Neural cell (in vitro differentiated cells): Measurements from ENCODE around the gene WFIKKN1. TPM values are rescaled to one million over a fixed set of nuclear protein-coding genes. Genes with fewer than 3 reads are reported as not detected.

Source experiments
- H2AFZ ChIP-seq: fragments of 200-600, 300-800 bp; sonication (generic), shearing (Covaris generic); 2 replicates; pipeline ENCODE4 v1.6.0; 2014; ENCODE audit warnings: low read depth, mild to moderate bottlenecking, antibody characterized with exemption, low read length, moderate library complexity
- H3F3A ChIP-seq: fragments of 200-600 bp; shearing (Covaris generic); 2 replicates; pipeline ENCODE4 v1.6.1; 2016; ENCODE audit warnings: mild to moderate bottlenecking, moderate library complexity, mixed read lengths, antibody characterized with exemption, low read length; ENCODE audit not compliant: insufficient read depth, poor library complexity, severe bottlenecking
- H3K27ac ChIP-seq: fragments of 200-600, 300-800 bp; sonication (generic), shearing (Covaris generic); 2 replicates; pipeline ENCODE4 v1.5.1; 2014; ENCODE audit warnings: mild to moderate bottlenecking, low read length, moderate library complexity
- H3K27me3 ChIP-seq: fragments of 300-800, 200-600 bp; sonication (generic), shearing (Covaris generic); 2 replicates; pipeline ENCODE4 v1.6.0; 2014; ENCODE audit warnings: mild to moderate bottlenecking, low read depth, low read length, moderate library complexity; ENCODE audit not compliant: insufficient read depth
- H3K36me3 ChIP-seq: fragments of 300-800, 200-600 bp; sonication (generic), shearing (Covaris generic); 2 replicates; pipeline ENCODE4 v1.5.1; 2014; ENCODE audit warnings: mild to moderate bottlenecking, antibody characterized with exemption, low read length, moderate library complexity; ENCODE audit not compliant: insufficient read depth
- H3K4me2 ChIP-seq: fragments of 300-800, 200-600 bp; sonication (generic), shearing (Covaris generic); 2 replicates; pipeline ENCODE4 v1.6.0; 2014; ENCODE audit warnings: mild to moderate bottlenecking, low read length
- H3K4me3 ChIP-seq: fragments of 300-800, 200-600 bp; sonication (generic), shearing (Covaris generic); 2 replicates; pipeline ENCODE4 v1.5.1; 2014; ENCODE audit warnings: mild to moderate bottlenecking, low read length, moderate library complexity
- H3K79me2 ChIP-seq: fragments of 200-600 bp; shearing (Covaris generic); replicated peaks from 2 replicates; pipeline ENCODE4 v1.6.0; 2014; ENCODE audit warnings: mild to moderate bottlenecking, low read length, moderate library complexity; ENCODE audit not compliant: insufficient read depth
- H3K9ac ChIP-seq: fragments of 300-800, 200-600 bp; sonication (generic), shearing (Covaris generic); 2 replicates; pipeline ENCODE4 v1.6.1; 2016; ENCODE audit warnings: mild to moderate bottlenecking, low read length, mixed read lengths
- H3K9me2 ChIP-seq: fragments of 200-600 bp; shearing (Covaris generic); 2 replicates; pipeline ENCODE4 v1.6.1; 2016; ENCODE audit warnings: mild to moderate bottlenecking, low read length, mixed read lengths; ENCODE audit not compliant: insufficient read depth
- H3K9me3 ChIP-seq: fragments of 200-600, 300-800 bp; sonication (generic), shearing (Covaris generic); 2 replicates; pipeline ENCODE4 v1.6.1; 2016; ENCODE audit warnings: mild to moderate bottlenecking, mixed run types, low read length, moderate library complexity, mixed read lengths
- H4K20me1 ChIP-seq: fragments of 200-600 bp; shearing (Covaris generic); 2 replicates; pipeline ENCODE4 v1.6.1; 2016; ENCODE audit warnings: mild to moderate bottlenecking, mixed run types; ENCODE audit not compliant: insufficient read depth
- CTCF ChIP-seq: fragments of 450-650 bp; IDR thresholded peaks from 2 replicates; pipeline ENCODE4 v1.5.1; 2014; ENCODE audit warnings: antibody characterized with exemption, mild to moderate bottlenecking, moderate library complexity; ENCODE audit not compliant: poor library complexity, severe bottlenecking
- EP300 ChIP-seq: fragments of 450-650 bp; conservative IDR thresholded peaks from 2 replicates; pipeline ENCODE4 v1.6.1; 2014; ENCODE audit warnings: antibody characterized with exemption, mild to moderate bottlenecking, moderate library complexity; ENCODE audit not compliant: poor library complexity, severe bottlenecking
- EZH2 ChIP-seq: fragments of 200-600, 300-800 bp; shearing (Covaris generic), sonication (generic); IDR thresholded peaks from 2 replicates; pipeline ENCODE4 v1.6.1; 2014; ENCODE audit warnings: antibody characterized with exemption, low read length, borderline replicate concordance, mild to moderate bottlenecking; ENCODE audit not compliant: insufficient read depth, poor library complexity, severe bottlenecking
- MXI1 ChIP-seq: fragments of 450-650 bp; conservative IDR thresholded peaks from 2 replicates; pipeline ENCODE4 v1.6.1; 2014; ENCODE audit warnings: antibody characterized with exemption, mild to moderate bottlenecking; ENCODE audit not compliant: poor library complexity, severe bottlenecking
- POLR2AphosphoS5 ChIP-seq: IDR thresholded peaks from 2 replicates; pipeline ENCODE4 v1.6.1; 2012
- RAD21 ChIP-seq: fragments of 450-650 bp; conservative IDR thresholded peaks from 2 replicates; pipeline ENCODE4 v1.6.1; 2014; ENCODE audit warnings: antibody characterized with exemption, mild to moderate bottlenecking, moderate library complexity
- REST ChIP-seq: IDR thresholded peaks from 2 replicates; pipeline ENCODE4 v1.6.1; 2012; ENCODE audit warnings: borderline replicate concordance
- SMC3 ChIP-seq: fragments of 450-650 bp; conservative IDR thresholded peaks from 2 replicates; pipeline ENCODE4 v1.6.1; 2014; ENCODE audit warnings: antibody characterized with exemption, mild to moderate bottlenecking, moderate library complexity; ENCODE audit not compliant: poor library complexity
- TAF1 ChIP-seq: IDR thresholded peaks from 2 replicates; pipeline ENCODE4 v1.6.1; 2012; ENCODE audit warnings: low read depth
- polyA plus RNA-seq: library from polyadenylated mRNA; depleted of rRNA; stranded (reverse); fragments of >200 nt; gene quantifications from 2 replicates; pipeline ENCODE4 v1.2.3, GENCODE V29; 2014

The WFIKKN1 gene
- polyA plus RNA-seq, 1 donor from 2014 or later = 0.43 TPM

- Histone ChIP-seq H3K27ac (peak overlapping the region; percentile 95), H3K9me2 (no peaks in the 10 kb centered on the region), H3F3A (no peaks in the 10 kb centered on the region), H2AFZ (no peak overlapping the region), H3K79me2 (peaks cover 19% of the 10 kb centered on the region), H3K9me3 (no peaks in the 10 kb centered on the region), H4K20me1 (peaks cover 4% of the 10 kb centered on the region), H3K4me2 (peak overlapping the region; percentile 51), H3K4me3 (peak overlapping the region; percentile 97), H3K9ac (peak overlapping the region; percentile 92), H3K36me3 (no peaks in the 10 kb centered on the region), H3K27me3 (no peaks in the 10 kb centered on the region)
- TF ChIP-seq EP300 (no peak), EZH2 (no peak), TAF1 (no peak), POLR2AphosphoS5 (no peak), RAD21 (no peak), CTCF (no peak), SMC3 (no peak), REST (no peak), MXI1 (no peak)
Observed at GRCh38 chr16:588639-588888, 42.2 kb upstream of the WFIKKN1 start.

GRCh38 chr16:588889-589657 is 41.7 kb upstream of the WFIKKN1 start:
- Histone ChIP-seq H3F3A (no peaks in the 10 kb centered on the region), H3K79me2 (peaks cover 21% of the 10 kb centered on the region), H3K9me2 (no peaks in the 10 kb centered on the region), H3K27me3 (no peaks in the 10 kb centered on the region), H3K4me3 (peak overlapping the region; percentile 97), H2AFZ (peak overlapping the region; percentile 89), H3K36me3 (no peaks in the 10 kb centered on the region), H3K9ac (peak overlapping the region; percentile 92), H3K9me3 (no peaks in the 10 kb centered on the region), H4K20me1 (peaks cover 4% of the 10 kb centered on the region), H3K4me2 (peak overlapping the region; percentile 51), H3K27ac (peak overlapping the region; percentile 95)
- peak; percentile 53 for TF ChIP-seq EP300
- peak; percentile 46 for TF ChIP-seq SMC3
- TF ChIP-seq CTCF = peak; percentile 23
- no peak for TF ChIP-seq REST
- peak; percentile 26 for TF ChIP-seq RAD21
- peak; percentile 71 for TF ChIP-seq POLR2AphosphoS5
- TF ChIP-seq TAF1 = no peak
- peak; percentile 90 for TF ChIP-seq MXI1
- TF ChIP-seq EZH2 = no peak
